GM19193 (cell line): Measurements from ENCODE around the gene ZCCHC24.

Source experiments
- POLR2A ChIP-seq: IDR thresholded peaks from 4 replicates; pipeline ENCODE4 v1.6.1; 2011; ENCODE audit not compliant: insufficient read depth, insufficient read length; ENCODE audit errors: extremely low read depth

Gene ZCCHC24

GRCh38 chr10:79378383-79378646, 67.1 kb downstream of the ZCCHC24 start:
- no peak for TF ChIP-seq POLR2A

GRCh38 chr10:79377557-79378382, 67.7 kb downstream of the ZCCHC24 start:
- TF ChIP-seq POLR2A: no peak

GRCh38 chr10:79376751-79377556, 68.5 kb downstream of the ZCCHC24 start:
- no peak for TF ChIP-seq POLR2A

- TF ChIP-seq POLR2A: no peak
These were observed 69.3 kb downstream of the ZCCHC24 start for GRCh38 chr10:79376078-79376628.

GRCh38 chr10:79375321-79376077, 69.9 kb downstream of the ZCCHC24 start:
- TF ChIP-seq POLR2A: no peak

- TF ChIP-seq POLR2A: no peak
These were observed 70.9 kb downstream of the ZCCHC24 start for GRCh38 chr10:79374312-79375191.

- TF ChIP-seq POLR2A: no peak
These were observed 72.6 kb downstream of the ZCCHC24 start for GRCh38 chr10:79372871-79373270.

GRCh38 chr10:79367426-79368189, 77.8 kb downstream of the ZCCHC24 start:
- no peak for TF ChIP-seq POLR2A

- no peak for TF ChIP-seq POLR2A
These were observed 83.6 kb downstream of the ZCCHC24 start for GRCh38 chr10:79361726-79362397.

- TF ChIP-seq POLR2A: no peak
These were observed 84.7 kb downstream of the ZCCHC24 start for GRCh38 chr10:79360499-79361342.

GRCh38 chr10:79359816-79360498, 85.5 kb downstream of the ZCCHC24 start:
- no peak for TF ChIP-seq POLR2A
